Ectodermal cell (in vitro differentiated cells): ENCODE results near the gene CACNA2D3.

Source experiments
- H3K27ac ChIP-seq: 2 replicates; pipeline ENCODE4 v1.7.0; 2013; ENCODE audit warnings: mild to moderate bottlenecking, low read depth, low read length; ENCODE audit not compliant: insufficient read depth, poor library complexity, severe bottlenecking
- H3K27me3 ChIP-seq: 2 replicates; pipeline ENCODE4 v1.7.0; 2013; ENCODE audit warnings: mild to moderate bottlenecking, low read length; ENCODE audit not compliant: insufficient read depth, control insufficient read depth, poor library complexity, severe bottlenecking
- H3K36me3 ChIP-seq: one replicate; pipeline ENCODE4 v1.7.0; 2013; ENCODE audit warnings: low read length; ENCODE audit not compliant: control insufficient read depth, insufficient read depth
- H3K4me1 ChIP-seq: one replicate; pipeline ENCODE4 v1.7.0; 2013; ENCODE audit warnings: low read length; ENCODE audit not compliant: control insufficient read depth, insufficient read depth
- H3K4me3 ChIP-seq: 2 replicates; pipeline ENCODE4 v1.7.0; 2013; ENCODE audit warnings: low read depth, low read length, control low read depth; ENCODE audit not compliant: insufficient read depth
- H3K9me3 ChIP-seq: 2 replicates; pipeline ENCODE4 v1.7.0; 2013; ENCODE audit warnings: mild to moderate bottlenecking, low read length, moderate library complexity; ENCODE audit not compliant: control insufficient read depth
- WGBS, 2 experiments: methylation state at CpG; one replicate each; pipeline ENCODE4 v1.1.7; 2013; ENCODE audit warnings: missing lambda C conversion rate in 2 of 2; 5-methylcytosine and 5-hydroxymethylcytosine counted together

The CACNA2D3 gene

GRCh38 chr3:54547051-54547450, 424.7 kb downstream of the CACNA2D3 start:
- 97 to 99% methylated on average over 2 of the region's 2 CpGs for WGBS, 2 experiments
- Histone ChIP-seq H3K27ac (no peak overlapping the region), H3K36me3 (no peaks in the 10 kb centered on the region), H3K4me1 (no peaks in the 10 kb centered on the region), H3K4me3 (no peak overlapping the region), H3K27me3 (no peaks in the 10 kb centered on the region), H3K9me3 (no peaks in the 10 kb centered on the region)

- no peaks in the 10 kb centered on the region for H3K9me3 ChIP-seq
- no peak overlapping the region for H3K27ac ChIP-seq
- no peaks in the 10 kb centered on the region for H3K27me3 ChIP-seq
- H3K36me3 ChIP-seq, result no peaks in the 10 kb centered on the region
- no peaks in the 10 kb centered on the region for H3K4me1 ChIP-seq
- H3K4me3 ChIP-seq, result no peak overlapping the region
- 93 to 98% methylated on average over 2 of the region's 2 CpGs for WGBS, 2 experiments
Measured at GRCh38 chr3:54547846-54548245, 425.5 kb downstream of the CACNA2D3 start.

GRCh38 chr3:54549607-54550220, 427.4 kb downstream of the CACNA2D3 start:
- H3K4me3 ChIP-seq, result no peak overlapping the region
- H3K27me3 ChIP-seq, result no peaks in the 10 kb centered on the region
- H3K36me3 ChIP-seq, result no peaks in the 10 kb centered on the region
- no peaks in the 10 kb centered on the region for H3K4me1 ChIP-seq
- H3K9me3 ChIP-seq, result no peaks in the 10 kb centered on the region
- WGBS, 2 experiments, result 97% methylated on average over 9 to 10 of the region's 10 CpGs
- no peak overlapping the region for H3K27ac ChIP-seq

GRCh38 chr3:54550221-54550977, 428.0 kb downstream of the CACNA2D3 start:
- Histone ChIP-seq H3K36me3 (no peaks in the 10 kb centered on the region), H3K4me3 (no peak overlapping the region), H3K4me1 (no peaks in the 10 kb centered on the region), H3K9me3 (no peaks in the 10 kb centered on the region), H3K27ac (no peak overlapping the region), H3K27me3 (no peaks in the 10 kb centered on the region)
- 86 to 87% methylated on average over 19 of the region's 19 CpGs for WGBS, 2 experiments

GRCh38 chr3:54556630-54557029, 434.3 kb downstream of the CACNA2D3 start:
- WGBS, 2 experiments, result 75% methylated on average over 4 of the region's 4 CpGs

GRCh38 chr3:54557538-54558428, 435.4 kb downstream of the CACNA2D3 start:
- WGBS, 2 experiments, result 89% methylated on average over 12 of the region's 12 CpGs
- Histone ChIP-seq H3K4me1 (peaks cover 14% of the 10 kb centered on the region), H3K36me3 (no peaks in the 10 kb centered on the region)

More at GRCh38 chr3:54556630-54557029, 434.3 kb downstream of the CACNA2D3 start:
- Histone ChIP-seq H3K36me3 (no peaks in the 10 kb centered on the region), H3K4me3 (no peak overlapping the region), H3K27ac (no peak overlapping the region), H3K27me3 (no peaks in the 10 kb centered on the region), H3K4me1 (peaks cover 14% of the 10 kb centered on the region), H3K9me3 (no peaks in the 10 kb centered on the region)

GRCh38 chr3:54563501-54564200, 441.3 kb downstream of the CACNA2D3 start:
- Histone ChIP-seq H3K36me3 (no peaks in the 10 kb centered on the region), H3K9me3 (no peaks in the 10 kb centered on the region), H3K27me3 (no peaks in the 10 kb centered on the region), H3K4me1 (peaks cover 8% of the 10 kb centered on the region), H3K4me3 (no peak overlapping the region), H3K27ac (no peak overlapping the region)
- WGBS, 2 experiments, result 92 to 93% methylated on average over 12 of the region's 12 CpGs

More at GRCh38 chr3:54557538-54558428, 435.4 kb downstream of the CACNA2D3 start:
- H3K27me3 ChIP-seq, result no peaks in the 10 kb centered on the region
- no peak overlapping the region for H3K4me3 ChIP-seq
- no peak overlapping the region for H3K27ac ChIP-seq
- no peaks in the 10 kb centered on the region for H3K9me3 ChIP-seq

GRCh38 chr3:54564374-54564925, 442.1 kb downstream of the CACNA2D3 start:
- Histone ChIP-seq H3K4me1 (peaks cover 8% of the 10 kb centered on the region), H3K4me3 (no peak overlapping the region), H3K27me3 (no peaks in the 10 kb centered on the region), H3K36me3 (no peaks in the 10 kb centered on the region), H3K27ac (no peak overlapping the region), H3K9me3 (no peaks in the 10 kb centered on the region)
- WGBS, 2 experiments, result 95 to 97% methylated on average over 6 of the region's 6 CpGs

- H3K4me3 ChIP-seq, result no peak overlapping the region
- no peaks in the 10 kb centered on the region for H3K36me3 ChIP-seq
- no peak overlapping the region for H3K27ac ChIP-seq
- H3K27me3 ChIP-seq, result no peaks in the 10 kb centered on the region
- H3K4me1 ChIP-seq, result peaks cover 8% of the 10 kb centered on the region
- H3K9me3 ChIP-seq, result no peaks in the 10 kb centered on the region
Measured at GRCh38 chr3:54565956-54566355, 443.6 kb downstream of the CACNA2D3 start.
